ENCODE measurements around the gene MB21D2.

Gene MB21D2

DNA sequence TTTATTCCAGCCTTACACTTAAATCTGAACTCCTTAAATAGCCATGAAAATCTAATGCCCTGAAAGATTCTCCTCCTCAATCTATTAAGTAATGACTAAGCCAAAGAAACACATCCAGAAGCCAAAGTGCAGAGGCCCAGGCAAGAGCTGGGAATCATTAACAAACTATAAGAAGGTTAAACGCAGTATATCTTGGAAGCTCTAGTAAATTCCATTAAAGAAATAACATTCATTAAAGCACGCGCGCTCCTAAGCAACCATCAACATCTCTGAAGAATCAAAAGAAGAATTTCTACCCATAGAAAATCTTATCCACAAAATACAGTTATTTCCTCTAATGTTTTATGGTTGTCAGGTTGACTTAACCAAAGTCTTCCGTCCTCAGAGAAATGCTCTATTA lies 29.5 kb downstream of the MB21D2 start:
- DNase-seq: no peak

- no peak for DNase-seq
Measured at GRCh38 chr3:192887701-192888100, 30.0 kb downstream of the MB21D2 start.

- DNase-seq: no peak
Measured at GRCh38 chr3:192887047-192887446, 30.6 kb downstream of the MB21D2 start.

- DNase-seq: no peak
Measured at GRCh38 chr3:192884777-192885773, 32.6 kb downstream of the MB21D2 start.

DNA sequence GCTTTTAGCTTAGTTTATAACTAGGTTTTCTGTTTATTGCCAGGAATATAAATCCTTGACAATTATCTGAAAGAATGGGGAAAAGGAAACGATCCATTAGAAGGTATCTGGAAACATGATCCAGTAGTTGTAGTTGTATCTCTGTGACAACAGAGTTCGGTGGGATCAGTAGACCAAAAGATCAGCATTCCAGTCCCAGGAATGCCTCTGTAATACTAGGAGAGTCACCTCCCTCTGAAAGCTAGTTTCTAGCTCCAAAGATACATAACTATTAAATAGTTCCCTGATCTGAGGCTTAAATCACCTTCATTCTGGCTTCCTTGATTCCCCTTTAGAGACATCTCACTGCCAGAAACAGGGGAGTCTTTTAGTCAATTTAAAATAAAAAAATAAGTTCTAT lies 34.1 kb downstream of the MB21D2 start:
- no peak for DNase-seq

- no peak for DNase-seq
Measured at GRCh38 chr3:192881159-192881786, 36.4 kb downstream of the MB21D2 start.

DNA sequence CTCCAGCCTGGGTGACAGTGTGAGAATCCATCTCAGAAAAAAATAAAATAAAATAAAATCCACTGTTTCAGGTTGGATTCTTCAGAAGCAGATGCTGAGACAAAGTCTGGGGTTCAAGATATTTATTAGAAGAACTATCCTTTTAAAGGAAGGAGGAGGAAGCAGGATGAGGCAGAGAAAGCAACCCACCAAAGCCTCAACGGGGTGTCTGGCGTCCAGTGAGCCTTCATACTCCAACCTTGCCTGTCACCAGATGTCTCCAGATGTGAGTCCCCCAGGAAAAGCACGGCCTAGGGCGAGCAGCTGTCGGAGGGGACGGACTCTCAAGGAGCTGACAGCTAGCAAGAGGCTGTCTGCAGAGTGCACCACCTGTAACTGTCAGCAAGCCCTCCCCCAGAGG lies 37.3 kb downstream of the MB21D2 start:
- no peak for DNase-seq

DNA sequence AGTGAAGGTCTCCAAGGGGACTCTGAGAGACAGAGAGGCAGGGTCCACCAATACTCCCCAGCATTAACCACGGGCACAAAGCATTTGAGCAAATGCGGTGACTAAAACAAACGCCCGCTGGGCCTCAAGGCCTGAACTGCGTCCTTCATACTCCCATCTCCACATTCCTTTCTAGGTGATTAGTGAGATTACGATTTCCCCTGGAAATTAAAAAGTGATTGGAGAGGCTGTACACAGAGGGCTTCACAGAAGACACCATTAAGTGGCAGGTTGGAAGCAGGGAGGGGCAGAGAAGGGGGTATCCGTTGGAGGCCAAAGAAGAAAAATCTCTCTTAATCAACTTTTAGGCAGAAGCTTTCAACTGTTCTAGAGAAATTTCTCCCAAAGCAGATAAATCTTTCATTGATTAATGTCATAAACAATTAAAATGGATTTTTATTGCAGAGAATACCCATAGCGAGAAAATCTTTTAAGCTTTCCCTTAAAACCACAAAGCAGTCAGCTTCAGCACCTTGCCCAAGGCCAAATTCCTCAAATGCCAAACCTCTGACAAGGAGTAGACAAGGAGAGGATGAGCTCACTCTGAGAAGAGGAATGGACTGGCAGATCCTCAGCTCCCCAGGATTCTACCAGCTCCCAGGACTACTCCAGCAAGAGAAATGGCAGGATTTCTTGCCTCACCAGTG lies 38.2 kb downstream of the MB21D2 start:
- DNase-seq: no peak

DNA sequence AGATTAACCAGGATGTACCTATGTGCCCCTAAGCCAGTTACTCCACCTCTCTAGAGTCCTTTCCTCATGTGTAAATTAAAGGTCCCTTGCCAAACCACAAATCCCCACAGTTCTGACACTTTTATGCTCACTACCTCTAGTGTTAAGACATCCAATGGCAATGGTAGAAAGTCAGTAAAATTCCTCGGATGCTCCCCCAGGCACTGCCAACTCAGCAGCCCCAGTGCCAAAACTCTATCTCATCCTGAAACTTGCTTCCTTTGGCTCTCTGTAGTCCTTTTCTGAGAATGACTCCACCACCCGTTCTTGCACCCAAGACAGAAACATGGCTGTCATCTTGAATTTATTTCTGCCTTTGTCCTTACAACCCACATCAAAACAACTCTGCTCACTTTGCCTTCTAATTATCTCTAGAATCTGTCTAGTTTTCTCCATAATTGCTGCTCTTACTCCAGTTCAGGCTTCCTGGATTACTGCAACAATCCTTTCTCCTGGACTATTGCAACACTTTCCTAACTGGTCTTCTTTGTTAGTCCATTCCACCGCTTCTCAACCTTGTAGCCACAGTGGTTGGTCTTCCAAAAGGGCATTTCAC lies 41.6 kb downstream of the MB21D2 start:
- no peak for DNase-seq

GRCh38 chr3:192870822-192871221 lies 46.8 kb downstream of the MB21D2 start:
- DNase-seq: no peak

GRCh38 chr3:192869131-192870031 lies 48.3 kb downstream of the MB21D2 start:
- DNase-seq: no peak

GRCh38 chr3:192867645-192868044 lies 50.0 kb downstream of the MB21D2 start:
- DNase-seq: no peak

DNA sequence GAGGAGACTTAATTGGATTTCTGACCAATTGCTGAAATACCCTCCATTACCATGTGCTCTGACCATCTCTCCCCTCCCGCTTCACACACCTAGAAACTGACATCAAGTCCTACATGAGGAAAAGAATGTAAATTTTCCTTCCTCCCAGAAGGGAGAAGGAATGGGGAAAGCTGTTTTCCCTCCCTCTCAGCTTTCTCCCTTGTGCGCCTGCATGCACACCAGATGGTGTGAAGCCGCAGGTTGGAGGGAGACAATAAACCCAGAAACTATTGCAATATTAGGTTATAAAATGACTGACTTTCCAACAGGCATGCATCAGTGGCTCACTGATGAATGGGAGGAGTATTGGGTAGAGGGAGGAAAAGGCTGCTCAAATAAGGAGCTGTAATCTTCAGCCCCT lies 50.9 kb downstream of the MB21D2 start:
- DNase-seq: no peak

- DNase-seq: no peak
Measured at GRCh38 chr3:192864941-192865340, 52.7 kb downstream of the MB21D2 start.

DNA sequence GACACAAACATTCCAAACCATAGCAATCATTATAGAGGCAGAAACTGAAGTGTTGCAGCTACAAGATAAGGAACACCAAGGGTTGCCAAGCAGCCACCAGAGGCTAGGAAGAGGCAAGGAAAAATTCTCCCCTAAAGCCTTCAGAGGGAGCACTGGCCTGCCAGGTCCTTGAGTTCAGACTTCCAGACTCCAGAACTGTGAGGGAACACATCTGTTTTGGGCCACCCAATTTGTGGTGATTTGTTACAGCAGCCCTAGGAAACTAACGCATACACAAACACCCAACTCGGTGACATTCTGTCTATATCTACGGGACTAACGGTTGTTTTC lies 54.6 kb downstream of the MB21D2 start:
- DNase-seq: no peak

GRCh38 chr3:192862408-192863090 lies 55.1 kb downstream of the MB21D2 start:
- DNase-seq: no peak

DNA sequence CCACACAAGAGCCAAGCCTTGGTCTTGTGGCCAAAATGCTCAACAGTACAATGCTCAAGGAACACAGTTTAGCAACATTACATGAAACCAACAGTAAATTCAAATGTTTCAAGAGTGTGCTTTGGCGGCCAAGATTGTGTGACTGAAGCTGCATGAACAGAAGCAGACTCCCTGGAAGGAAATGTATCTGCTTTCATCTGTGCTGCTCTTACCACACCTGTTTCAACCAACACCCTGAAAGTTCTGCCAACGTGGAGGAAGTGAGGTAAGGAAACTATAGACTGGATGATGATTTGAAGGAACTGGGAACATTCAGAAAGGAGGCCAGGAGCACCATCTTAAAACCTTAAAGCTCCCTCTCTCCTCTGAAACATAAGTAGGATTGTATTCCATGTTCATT lies 55.7 kb downstream of the MB21D2 start:
- DNase-seq: no peak

- no peak for DNase-seq
Measured at GRCh38 chr3:192860454-192860853, 57.2 kb downstream of the MB21D2 start.

DNA sequence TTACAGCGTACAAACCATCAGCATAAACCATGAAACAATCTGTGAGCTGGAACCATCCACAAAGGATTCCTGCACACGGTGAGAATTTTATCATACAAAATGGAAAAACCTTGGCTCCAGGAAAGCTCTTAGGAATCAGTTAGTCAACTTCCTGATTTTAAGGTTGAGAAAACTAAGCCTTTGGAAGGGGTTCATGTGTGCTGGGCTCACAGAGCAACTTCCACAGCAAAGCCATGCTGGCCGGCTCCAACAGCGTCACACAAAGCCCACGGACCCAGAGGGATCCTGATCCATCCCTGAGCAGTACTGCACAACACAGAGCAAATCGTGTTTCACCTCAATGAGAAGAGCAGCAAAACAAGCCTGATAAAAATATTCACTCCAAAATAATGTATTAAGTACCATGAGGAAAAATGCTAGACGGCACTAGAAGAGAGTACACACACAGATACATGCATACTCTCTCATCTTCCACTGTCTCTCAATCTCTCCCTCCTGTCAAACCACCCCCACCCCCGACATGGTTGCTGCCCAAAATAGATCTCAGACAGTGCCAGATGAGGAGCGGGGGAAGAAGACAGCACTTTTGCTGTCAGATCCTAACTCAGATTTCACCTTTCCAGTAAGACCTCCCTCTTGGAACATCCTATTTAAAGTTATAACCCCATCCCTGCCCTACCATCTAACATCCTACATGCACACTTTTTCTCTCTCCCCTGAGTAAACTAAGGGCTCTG lies 58.6 kb downstream of the MB21D2 start:
- DNase-seq: no peak

DNA sequence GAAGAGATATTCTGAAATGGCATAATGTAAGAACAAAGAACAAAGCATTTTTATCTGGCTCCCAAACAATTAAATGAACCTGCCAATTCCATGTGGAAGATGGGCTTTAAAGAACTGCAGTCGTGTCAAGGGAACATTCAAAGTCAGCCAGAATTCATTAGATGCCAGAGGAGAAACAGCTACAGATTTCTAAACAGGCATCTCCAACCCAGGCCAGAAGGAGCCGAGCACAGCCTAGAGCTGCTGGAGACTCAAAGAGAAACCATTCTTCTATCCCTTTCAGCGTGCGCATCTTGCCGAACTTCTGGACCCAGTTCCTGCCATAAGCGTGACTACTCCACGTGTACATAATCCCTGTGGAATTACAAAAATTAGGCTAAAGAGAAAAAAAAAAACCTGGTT lies 60.4 kb downstream of the MB21D2 start:
- no peak for DNase-seq

- DNase-seq: no peak
Measured at GRCh38 chr3:192855434-192855833, 62.2 kb downstream of the MB21D2 start.
